Duodenal mucosa (tissue), 2 donors: ENCODE data around the gene PSMD13.

Source experiments
- H3K27ac ChIP-seq: one replicate; pipeline ENCODE4 v1.7.0; 2013; ENCODE audit warnings: low read depth, low read length
- H3K27me3 ChIP-seq, 2 donors: one replicate each; pipeline ENCODE4 v1.7.0; 2013; ENCODE audit warnings: low read length in 2 of 2, control low read depth in 1 of 2; ENCODE audit not compliant: insufficient read depth in 2 of 2, control insufficient read depth in 1 of 2
- H3K36me3 ChIP-seq, 2 donors: one replicate each; pipeline ENCODE4 v1.7.0; 2013; ENCODE audit warnings: low read length in 2 of 2, control low read depth in 1 of 2; ENCODE audit not compliant: insufficient read depth in 2 of 2, control insufficient read depth in 1 of 2
- H3K4me1 ChIP-seq, 2 donors: one replicate each; pipeline ENCODE4 v1.7.0; 2013; ENCODE audit warnings: low read length in 2 of 2, control low read depth in 1 of 2; ENCODE audit not compliant: insufficient read depth in 2 of 2, control insufficient read depth in 1 of 2
- H3K4me3 ChIP-seq, 2 donors: one replicate each; pipeline ENCODE4 v1.7.0; 2013; ENCODE audit warnings: low read length in 2 of 2, low read depth in 1 of 2
- H3K9ac ChIP-seq, 2 donors: one replicate each; pipeline ENCODE4 v1.7.0; 2013; ENCODE audit warnings: low read length in 2 of 2, low read depth in 1 of 2
- H3K9me3 ChIP-seq, 2 donors: one replicate each; pipeline ENCODE4 v1.7.0; 2013; ENCODE audit warnings: low read length in 2 of 2, control low read depth in 1 of 2; ENCODE audit not compliant: control insufficient read depth in 1 of 2

The PSMD13 gene

DNA sequence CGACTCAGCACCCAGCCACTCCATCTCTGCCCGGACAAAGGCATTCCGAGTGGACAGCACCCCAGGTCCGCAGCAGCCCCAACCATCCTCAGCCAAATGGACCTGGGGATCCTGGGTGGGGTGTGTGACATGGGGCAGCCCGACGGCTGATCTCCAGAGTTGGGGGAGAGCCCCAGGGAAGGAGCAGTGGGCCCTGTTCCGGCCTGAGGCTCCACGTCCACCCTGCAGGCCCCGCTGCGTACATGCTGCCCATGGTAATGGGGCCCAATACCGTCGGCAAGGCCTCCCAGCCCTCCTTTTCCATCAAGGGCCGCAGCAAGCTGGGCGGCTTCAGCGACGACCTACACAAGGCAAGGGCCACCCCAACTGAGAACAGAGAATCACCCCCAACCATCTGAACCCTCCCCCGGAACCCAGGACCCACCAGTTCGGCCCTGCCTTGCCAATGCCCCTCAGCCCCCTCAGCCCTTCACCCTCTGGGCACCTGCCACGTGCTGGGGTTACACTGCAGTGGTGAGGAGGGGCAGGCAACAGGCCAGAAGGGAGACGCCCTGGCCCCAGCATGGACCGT is 38.5 kb upstream of the PSMD13 start:
- Histone ChIP-seq H3K4me3 (no peak overlapping the region), H3K27ac (no peak overlapping the region), H3K9ac (no peak overlapping the region)

DNA sequence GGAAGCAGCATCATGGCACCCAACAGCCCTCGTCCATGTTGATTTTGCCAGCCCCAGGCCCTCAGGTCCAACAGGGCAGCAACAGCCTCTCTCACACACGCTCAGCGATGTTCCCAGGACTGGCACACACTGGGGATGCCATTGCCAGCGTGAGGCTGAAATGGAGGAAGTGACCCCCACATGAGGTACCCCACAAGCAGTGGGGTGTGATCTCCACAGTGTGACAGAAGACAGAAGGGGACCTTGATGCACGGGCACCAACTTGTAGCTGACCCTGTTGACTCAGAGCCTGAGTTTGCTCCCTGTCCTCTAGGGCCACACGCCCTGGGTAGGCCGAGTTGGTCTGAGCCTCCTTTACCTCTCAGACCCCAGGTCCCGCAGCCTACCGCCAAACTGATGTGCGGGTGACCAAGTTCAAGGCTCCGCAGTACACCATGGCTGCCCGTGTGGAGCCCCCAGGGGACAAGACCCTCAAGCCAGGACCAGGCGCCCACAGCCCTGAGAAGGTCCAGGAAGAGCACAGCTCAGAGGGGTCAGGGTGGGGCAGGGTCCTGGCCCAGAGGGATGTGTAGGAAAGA is 37.7 kb upstream of the PSMD13 start:
- Histone ChIP-seq H3K4me1 (peaks cover 5 to 20% of the 10 kb centered on the region in 2 donors), H3K9me3 (no peaks in the 10 kb centered on the region), H3K4me3 (no peak overlapping the region), H3K27ac (no peak overlapping the region), H3K27me3 (no peaks in the 10 kb centered on the region), H3K36me3 (peaks cover 0 to 26% of the 10 kb centered on the region in 2 donors), H3K9ac (no peak overlapping the region)

More for the DNA sequence above, 38.5 kb upstream of the PSMD13 start:
- peaks cover 0 to 18% of the 10 kb centered on the region in 2 donors for H3K36me3 ChIP-seq
- no peaks in the 10 kb centered on the region for H3K9me3 ChIP-seq
- peaks cover under 1 to 19% of the 10 kb centered on the region in 2 donors for H3K4me1 ChIP-seq
- H3K27me3 ChIP-seq = no peaks in the 10 kb centered on the region

DNA sequence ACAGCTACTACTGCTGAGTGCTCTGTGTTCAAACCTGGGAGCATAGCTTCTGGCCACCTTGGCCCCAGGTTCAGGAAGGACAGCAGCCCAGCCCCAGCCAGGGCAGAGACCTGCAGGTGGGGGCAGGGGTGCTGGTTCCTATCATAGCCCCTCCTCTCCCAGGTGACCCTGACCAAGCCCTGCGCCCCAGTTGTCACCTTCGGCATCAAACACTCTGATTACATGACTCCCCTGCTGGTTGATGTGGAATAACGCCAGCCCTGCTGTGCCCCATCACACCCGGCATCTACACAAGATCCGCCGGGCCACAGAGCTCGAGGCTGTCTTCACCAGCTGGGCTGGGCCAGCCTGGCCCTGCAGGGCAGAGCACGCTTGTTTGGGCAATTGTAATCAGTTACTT is 37.0 kb upstream of the PSMD13 start:
- Histone ChIP-seq H3K27ac (no peak overlapping the region), H3K36me3 (peaks cover 4 to 33% of the 10 kb centered on the region in 2 donors), H3K27me3 (no peaks in the 10 kb centered on the region)

DNA sequence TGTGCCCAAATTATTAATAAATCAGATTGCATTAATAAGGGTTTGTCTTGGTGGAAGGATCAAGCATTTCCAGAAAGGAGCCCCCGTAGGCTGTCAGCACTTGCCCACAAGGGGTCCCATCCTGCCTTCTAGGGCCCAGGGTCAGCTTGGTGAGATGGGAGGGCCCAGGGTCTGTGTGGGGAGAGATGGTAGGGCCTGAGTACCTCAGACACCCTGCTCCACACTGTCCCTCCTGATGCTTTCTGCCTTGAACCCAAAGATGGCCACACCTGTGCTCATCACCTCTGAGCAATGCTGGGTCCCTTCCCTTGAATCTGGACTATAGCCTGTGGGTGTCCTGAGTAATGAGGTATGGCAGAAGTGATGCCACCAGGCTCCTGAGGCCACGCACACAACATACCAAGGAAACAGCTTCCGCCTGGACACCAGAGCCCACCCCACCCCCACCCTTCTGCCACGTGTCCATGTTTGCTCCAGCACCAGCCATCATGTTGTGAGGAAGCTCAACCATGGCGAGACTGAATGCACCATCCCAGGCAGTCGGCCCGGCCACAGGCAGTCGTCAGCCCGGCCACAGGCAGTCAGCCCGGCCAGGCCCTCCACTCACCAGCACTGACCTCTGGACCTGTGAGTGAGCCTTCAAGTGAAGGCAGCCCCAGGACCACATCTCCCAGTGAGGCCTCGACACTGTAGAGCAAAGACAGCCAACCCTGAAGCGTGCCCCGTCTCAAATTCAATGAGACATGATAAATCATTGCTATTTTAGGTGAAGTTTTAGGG is 36.4 kb upstream of the PSMD13 start:
- no peaks in the 10 kb centered on the region for H3K27me3 ChIP-seq
- no peak overlapping the region for H3K9ac ChIP-seq
- H3K9me3 ChIP-seq = no peaks in the 10 kb centered on the region
- H3K4me3 ChIP-seq = no peak overlapping the region
- H3K27ac ChIP-seq = no peak overlapping the region
- peaks cover 14 to 28% of the 10 kb centered on the region in 2 donors for H3K4me1 ChIP-seq
- peaks cover 9 to 39% of the 10 kb centered on the region in 2 donors for H3K36me3 ChIP-seq

More for the DNA sequence above, 37.0 kb upstream of the PSMD13 start:
- Histone ChIP-seq H3K9ac (no peak overlapping the region), H3K9me3 (no peaks in the 10 kb centered on the region), H3K4me1 (peaks cover 10 to 23% of the 10 kb centered on the region in 2 donors), H3K4me3 (no peak overlapping the region)

DNA sequence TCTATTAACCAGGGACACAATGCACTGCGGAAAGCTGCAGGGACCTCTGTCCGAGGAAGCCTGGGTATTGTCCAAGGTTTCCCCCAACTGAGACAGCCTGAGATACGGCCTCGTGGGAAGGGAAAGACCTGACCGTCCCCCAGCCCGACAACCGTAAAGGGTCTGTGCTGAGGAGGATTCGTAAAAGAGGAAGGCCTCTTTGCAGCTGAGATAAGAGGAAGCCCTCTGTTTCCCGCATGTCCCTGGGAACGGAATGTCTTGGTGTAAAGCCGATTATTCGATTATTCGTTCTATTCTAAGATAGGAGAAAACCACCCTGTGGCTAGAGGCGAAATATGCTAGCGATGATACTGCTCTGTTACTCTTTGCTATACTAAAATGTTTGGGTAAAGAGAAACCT is 34.8 kb upstream of the PSMD13 start:
- H3K4me1 ChIP-seq = peaks cover 24 to 42% of the 10 kb centered on the region in 2 donors
- no peaks in the 10 kb centered on the region for H3K9me3 ChIP-seq
- H3K4me3 ChIP-seq = no peak overlapping the region
- H3K27me3 ChIP-seq = no peaks in the 10 kb centered on the region
- H3K27ac ChIP-seq = no peak overlapping the region
- H3K9ac ChIP-seq = no peak overlapping the region
- H3K36me3 ChIP-seq = peaks cover 13 to 43% of the 10 kb centered on the region in 2 donors

DNA sequence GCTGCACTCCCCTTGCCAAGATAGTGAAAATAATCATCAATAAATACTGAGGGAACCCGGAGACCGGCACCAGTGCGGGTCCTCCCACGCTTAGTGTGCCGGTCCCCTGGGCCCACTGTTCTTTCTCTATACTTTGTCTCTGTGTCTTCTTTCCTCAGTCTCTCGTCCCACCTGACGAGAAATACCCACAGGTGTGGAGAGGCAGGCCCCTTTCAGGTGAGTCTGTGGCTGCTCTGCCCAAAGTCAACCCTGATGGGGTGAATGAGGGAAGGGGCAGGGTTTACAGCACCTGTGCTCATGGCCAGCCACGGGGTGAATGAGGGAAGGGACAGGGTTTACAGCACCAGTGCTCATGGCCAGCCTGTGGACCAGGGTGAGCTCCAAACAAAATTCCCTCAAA is 34.3 kb upstream of the PSMD13 start:
- H3K4me3 ChIP-seq = no peak overlapping the region
- H3K27ac ChIP-seq = no peak overlapping the region

DNA sequence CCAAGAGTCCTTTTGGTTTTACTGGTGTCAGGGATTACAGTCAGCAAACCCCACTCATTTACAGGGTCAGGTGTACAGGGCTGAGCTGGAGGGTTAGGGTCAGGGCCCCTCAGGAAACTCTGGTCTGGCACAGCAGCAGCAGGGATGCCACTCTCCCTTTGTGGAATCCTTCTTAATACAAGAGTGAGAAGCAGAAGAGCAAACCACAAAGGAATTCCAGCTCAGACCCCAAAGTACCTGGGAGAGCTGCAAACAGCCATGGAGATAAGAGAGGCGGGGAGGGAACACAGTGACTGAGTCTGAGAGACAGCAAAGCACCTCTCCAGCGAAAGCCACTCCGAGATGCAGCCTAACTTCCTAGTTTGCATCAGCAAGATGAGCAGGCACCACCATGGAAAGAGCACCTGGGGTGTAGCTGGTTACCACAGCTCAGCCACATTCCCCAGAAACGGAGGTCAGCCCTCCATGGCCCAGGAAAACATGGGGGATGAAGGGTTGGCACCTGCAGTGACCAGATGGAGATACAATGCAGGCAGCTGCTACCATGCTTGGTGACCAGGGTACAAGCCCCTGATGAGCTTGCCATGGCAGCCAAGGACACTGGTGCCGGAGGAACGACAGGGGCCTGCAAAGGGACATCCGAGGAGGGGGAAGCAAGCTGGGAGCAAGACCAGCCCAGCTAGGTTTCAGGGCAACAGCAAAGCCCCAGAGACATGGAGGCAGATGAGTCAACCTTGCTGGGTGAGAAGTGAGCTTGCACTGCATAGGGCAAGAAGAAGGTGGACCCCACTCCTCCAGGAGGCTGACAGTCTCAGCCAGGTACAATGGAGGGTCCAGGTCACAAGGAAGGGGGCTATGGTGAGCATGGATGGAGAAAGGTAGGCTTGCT is 33.5 kb upstream of the PSMD13 start:
- H3K9me3 ChIP-seq = no peaks in the 10 kb centered on the region
- peaks cover 13 to 43% of the 10 kb centered on the region in 2 donors for H3K36me3 ChIP-seq
- H3K27me3 ChIP-seq = no peaks in the 10 kb centered on the region
- H3K4me3 ChIP-seq = no peak overlapping the region
- no peak overlapping the region for H3K9ac ChIP-seq
- H3K4me1 ChIP-seq = peaks cover 24 to 42% of the 10 kb centered on the region in 2 donors
- H3K27ac ChIP-seq = no peak overlapping the region

More for the DNA sequence above, 34.3 kb upstream of the PSMD13 start:
- no peaks in the 10 kb centered on the region for H3K27me3 ChIP-seq
- no peak overlapping the region for H3K9ac ChIP-seq
- H3K9me3 ChIP-seq = no peaks in the 10 kb centered on the region
- peaks cover 24 to 42% of the 10 kb centered on the region in 2 donors for H3K4me1 ChIP-seq
- H3K36me3 ChIP-seq = peaks cover 13 to 43% of the 10 kb centered on the region in 2 donors

DNA sequence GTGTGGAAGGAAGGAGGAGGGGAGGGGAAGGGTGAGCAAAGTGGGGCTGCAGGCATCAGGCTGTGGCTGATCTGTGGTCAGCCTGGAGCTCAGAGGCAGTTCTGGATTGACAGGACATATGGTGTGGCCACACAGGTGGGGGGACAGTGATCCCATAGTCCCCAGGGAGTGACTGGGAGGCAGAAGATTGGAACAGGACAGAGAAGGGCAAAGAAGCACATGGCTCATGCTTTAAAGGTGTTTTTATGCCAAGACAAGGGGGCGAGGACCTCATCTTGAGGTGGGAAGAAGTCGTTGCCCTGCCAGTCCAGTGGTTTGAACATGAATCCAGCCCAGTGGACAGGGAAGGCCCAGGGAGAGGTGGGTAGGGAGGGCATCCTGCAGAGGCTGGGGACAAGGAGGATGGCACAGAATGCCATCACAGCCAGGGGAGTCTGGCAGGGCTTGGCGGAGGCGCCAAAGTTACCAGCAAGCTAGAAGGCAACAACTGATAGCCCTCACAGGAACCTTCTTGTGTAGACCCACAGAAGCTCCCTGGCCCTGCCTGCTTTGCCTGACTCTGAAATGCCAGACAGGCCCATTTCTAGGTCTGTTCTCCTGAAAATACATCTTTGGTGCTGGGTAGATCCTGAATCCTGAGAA is 32.7 kb upstream of the PSMD13 start:
- Histone ChIP-seq H3K4me1 (peaks cover 24 to 43% of the 10 kb centered on the region in 2 donors), H3K27ac (no peak overlapping the region), H3K4me3 (no peak overlapping the region), H3K9me3 (no peaks in the 10 kb centered on the region), H3K27me3 (no peaks in the 10 kb centered on the region), H3K9ac (no peak overlapping the region), H3K36me3 (peaks cover 13 to 43% of the 10 kb centered on the region in 2 donors)

DNA sequence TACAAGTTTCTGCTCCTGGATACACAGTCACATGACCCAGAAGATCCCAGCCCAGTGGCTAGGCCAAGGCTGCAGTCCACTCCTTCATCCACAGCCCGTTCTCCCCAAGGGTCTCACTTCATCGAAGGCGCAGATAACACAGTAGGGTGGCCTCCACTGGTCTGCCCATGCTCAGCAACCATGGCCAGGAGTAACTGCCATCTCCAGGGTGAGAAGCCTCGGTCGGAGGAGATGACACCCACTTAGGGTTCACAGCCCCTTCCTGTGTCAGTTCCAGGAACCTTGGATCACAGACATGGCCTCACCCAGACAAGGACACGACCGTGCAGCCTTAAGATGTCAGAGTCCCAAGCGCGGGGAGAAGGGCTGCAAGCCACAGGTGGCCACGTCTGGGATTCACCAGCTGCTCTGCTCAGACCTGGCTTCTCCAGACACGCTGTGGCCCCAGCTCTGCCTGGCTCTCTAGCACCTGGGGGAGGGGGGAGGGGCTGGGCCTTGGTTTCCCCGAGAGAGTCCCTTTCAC is 32.1 kb upstream of the PSMD13 start:
- H3K27me3 ChIP-seq = no peaks in the 10 kb centered on the region
- no peak overlapping the region for H3K4me3 ChIP-seq
- H3K9me3 ChIP-seq = no peaks in the 10 kb centered on the region
- H3K4me1 ChIP-seq = peaks cover 30 to 49% of the 10 kb centered on the region in 2 donors
- H3K36me3 ChIP-seq = peaks cover 14 to 43% of the 10 kb centered on the region in 2 donors
- no peak overlapping the region for H3K9ac ChIP-seq
- no peak overlapping the region for H3K27ac ChIP-seq
